ENCODE measurements around the gene HOXB4.

GRCh38 chr17:48615963-48616716, 38.0 kb upstream of the HOXB4 start:
- TF ChIP-seq CTCF (conservative IDR thresholded peaks at IDR 0.05; ENCODE audit: low read depth, low read length) (no peak), EZH2 (IDR thresholded peaks at IDR 0.05; ENCODE audit: low read length, unreplicated experiment) (peak; percentile 39)

Measured in PC-3 (cell line).